ENCODE measurements around the gene NACA2. TPM values are rescaled to one million over a fixed set of nuclear protein-coding genes. Genes with fewer than 3 reads are reported as not detected.

Gene NACA2
- total RNA-seq (not detected), polyA plus RNA-seq (ENCODE audit: insufficient read length in 6 of 6) (1 to 10 TPM; 1.5 to 6.4 (median 2.3) TPM)
- long read RNA-seq, donor 1: 0 reads
- long read RNA-seq, donor 2, partial matches to known transcripts: 0 of 4 reads
- long read RNA-seq, donor 2, other reads (novel, unspliced or antisense): 0 of 4 reads
- long read RNA-seq, donor 3, partial matches to known transcripts: 0 of 1 reads
- long read RNA-seq, donor 3, other reads (novel, unspliced or antisense): 0 of 1 reads
- long read RNA-seq, donor 4: 0 reads
- long read RNA-seq, donor 5, partial matches to known transcripts: 0 of 1 reads
- long read RNA-seq, donor 5, other reads (novel, unspliced or antisense): 0 of 1 reads
- long read RNA-seq, donor 6, partial matches to known transcripts: 0 of 1 reads
- long read RNA-seq, donor 6, other reads (novel, unspliced or antisense): 0 of 1 reads
- long read RNA-seq, donor 7: 0 reads
- long read RNA-seq, donor 8: 0 reads
- long read RNA-seq, donor 9: 0 reads
- long read RNA-seq, donor 10: 0 reads
- long read RNA-seq, donor 11: 0 reads
- long read RNA-seq, donor 12: 0 reads

DNA sequence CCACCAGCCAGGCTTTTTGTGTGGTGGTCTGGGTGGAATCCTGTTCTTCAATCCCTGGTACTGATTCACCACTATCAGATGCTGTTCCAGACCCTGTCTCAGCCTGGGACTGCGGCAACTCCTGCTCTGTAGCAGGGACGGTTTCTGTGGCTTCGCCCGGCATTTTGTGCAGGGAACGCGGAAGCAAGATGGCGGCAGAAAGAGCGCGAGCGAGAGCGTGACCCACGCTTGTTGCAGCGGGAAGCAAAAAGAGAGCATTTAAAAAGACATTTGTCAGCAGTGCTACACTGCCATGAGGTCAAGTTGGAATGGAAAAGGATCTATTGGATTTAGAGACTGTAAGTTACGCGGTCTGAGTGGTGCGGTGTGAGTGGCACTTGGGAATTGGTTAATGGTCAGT lies at the start of gene NACA2:
Gene NACA2 (minus strand): TSS at position 202 of the 400 bp plus-strand sequence. CDS start 39 bp downstream, at position 163.
- intact Hi-C loops (cut with DNase I): no loop called here
- Histone ChIP-seq H3K9me3 (no peaks in the 10 kb centered on the region), H3K36me3 (no peaks in the 10 kb centered on the region), H3K27ac (no peak within 1 kb of the TSS), H3K27me3 (peaks cover 3 to 17% of the 10 kb centered on the region in 2 donors), H3K4me1 (no peaks in the 10 kb centered on the region), H3K4me3 (no peak within 1 kb of the TSS)
- TF ChIP-seq, protein P1, sequence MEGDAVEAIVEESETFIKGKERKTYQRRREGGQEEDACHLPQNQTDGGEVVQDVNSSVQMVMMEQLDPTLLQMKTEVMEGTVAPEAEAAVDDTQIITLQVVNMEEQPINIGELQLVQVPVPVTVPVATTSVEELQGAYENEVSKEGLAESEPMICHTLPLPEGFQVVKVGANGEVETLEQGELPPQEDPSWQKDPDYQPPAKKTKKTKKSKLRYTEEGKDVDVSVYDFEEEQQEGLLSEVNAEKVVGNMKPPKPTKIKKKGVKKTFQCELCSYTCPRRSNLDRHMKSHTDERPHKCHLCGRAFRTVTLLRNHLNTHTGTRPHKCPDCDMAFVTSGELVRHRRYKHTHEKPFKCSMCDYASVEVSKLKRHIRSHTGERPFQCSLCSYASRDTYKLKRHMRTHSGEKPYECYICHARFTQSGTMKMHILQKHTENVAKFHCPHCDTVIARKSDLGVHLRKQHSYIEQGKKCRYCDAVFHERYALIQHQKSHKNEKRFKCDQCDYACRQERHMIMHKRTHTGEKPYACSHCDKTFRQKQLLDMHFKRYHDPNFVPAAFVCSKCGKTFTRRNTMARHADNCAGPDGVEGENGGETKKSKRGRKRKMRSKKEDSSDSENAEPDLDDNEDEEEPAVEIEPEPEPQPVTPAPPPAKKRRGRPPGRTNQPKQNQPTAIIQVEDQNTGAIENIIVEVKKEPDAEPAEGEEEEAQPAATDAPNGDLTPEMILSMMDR (IDR thresholded peaks at IDR 0.05): no peak
- no peak for DNase-seq
- no peak for ATAC-seq

DNA sequence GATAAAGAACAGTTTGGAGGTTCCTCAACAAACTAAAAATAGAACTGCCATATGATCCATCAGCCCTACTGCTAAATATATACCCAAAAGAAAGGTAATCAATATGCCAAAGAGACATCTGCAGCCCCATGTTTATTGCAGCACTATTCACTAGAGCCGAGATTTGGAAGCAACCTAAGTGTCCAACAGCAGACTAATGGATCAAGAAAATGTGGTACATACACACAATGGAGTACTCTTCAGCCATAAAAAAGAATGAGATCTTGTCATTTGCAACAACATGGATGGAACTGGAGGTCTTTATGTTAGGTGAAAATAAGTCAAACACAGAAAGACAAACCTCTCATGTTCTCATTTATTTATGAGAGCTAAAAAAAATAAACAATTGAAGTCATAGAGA lies 48.8 kb upstream of the NACA2 start:
- intact Hi-C loops (cut with DNase I): no loop called here
- TF ChIP-seq, protein P1 (IDR thresholded peaks at IDR 0.05): no peak
- Histone ChIP-seq H3K9me3 (no peaks in the 10 kb centered on the region), H3K4me3 (no peak overlapping the region), H3K27me3 (no peaks in the 10 kb centered on the region), H3K27ac (no peak overlapping the region), H3K4me1 (no peaks in the 10 kb centered on the region), H3K36me3 (no peaks in the 10 kb centered on the region)
- ATAC-seq (no peak), DNase-seq (no peak)

DNA sequence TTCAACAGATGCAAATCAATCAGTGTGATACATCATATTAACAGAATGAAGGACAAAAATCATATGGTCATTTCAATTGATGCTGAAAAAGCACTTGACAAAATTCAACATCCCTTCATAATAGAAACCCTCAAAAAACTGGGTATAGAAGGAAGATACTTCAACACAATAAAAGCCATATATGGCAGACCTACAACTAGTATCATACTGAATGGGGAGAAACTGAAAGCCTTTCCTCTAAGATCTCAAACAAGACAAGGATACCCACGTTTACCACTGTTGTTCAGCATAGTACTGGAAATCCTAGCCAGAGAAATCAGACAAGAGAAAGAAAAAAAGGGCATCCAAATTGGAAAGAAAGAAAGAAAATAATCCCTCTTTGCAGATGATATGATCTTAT lies 47.1 kb upstream of the NACA2 start:
- TF ChIP-seq, protein P1 (IDR thresholded peaks at IDR 0.05): no peak
- Histone ChIP-seq H3K4me1 (no peaks in the 10 kb centered on the region), H3K9me3 (no peaks in the 10 kb centered on the region), H3K36me3 (no peaks in the 10 kb centered on the region), H3K27me3 (no peaks in the 10 kb centered on the region), H3K4me3 (no peak overlapping the region), H3K27ac (no peak overlapping the region)
- intact Hi-C loops (cut with DNase I): no loop called here
- no peak for DNase-seq
- ATAC-seq: no peak

DNA sequence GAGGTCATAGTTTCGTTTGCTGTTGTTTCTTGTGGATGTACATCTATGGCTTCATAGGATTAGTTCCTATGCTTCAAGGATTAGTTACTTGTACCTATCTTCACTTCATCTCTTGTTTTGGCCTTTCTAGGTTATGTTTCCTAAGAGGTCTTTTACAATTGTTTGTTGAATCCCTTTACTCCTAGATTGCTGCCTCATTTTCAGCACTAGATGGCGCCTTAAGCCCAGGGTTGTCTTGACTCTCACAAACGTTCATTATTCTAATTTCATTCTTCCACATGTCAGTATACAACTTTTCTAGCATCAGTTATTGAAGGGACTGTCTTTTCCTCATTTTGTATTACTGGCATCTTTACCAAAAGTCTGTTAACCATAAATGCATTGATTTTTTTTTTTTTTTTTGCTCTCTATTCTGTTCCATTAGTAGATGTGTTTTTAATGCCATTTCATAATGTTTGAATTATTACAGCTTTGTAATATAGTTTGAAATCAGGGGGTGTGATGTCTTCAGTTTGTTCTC lies 45.0 kb upstream of the NACA2 start:
- DNase-seq: peak in 1 of 4 donors; percentile 41
- ATAC-seq: peak; percentile 77
- Histone ChIP-seq H3K36me3 (no peaks in the 10 kb centered on the region), H3K4me1 (no peaks in the 10 kb centered on the region), H3K27me3 (no peaks in the 10 kb centered on the region), H3K9me3 (no peaks in the 10 kb centered on the region), H3K27ac (no peak overlapping the region), H3K4me3 (no peak overlapping the region)
- intact Hi-C loops (cut with DNase I): no loop called here
- TF ChIP-seq, protein P1 (IDR thresholded peaks at IDR 0.05): peak; percentile 53 to 54

DNA sequence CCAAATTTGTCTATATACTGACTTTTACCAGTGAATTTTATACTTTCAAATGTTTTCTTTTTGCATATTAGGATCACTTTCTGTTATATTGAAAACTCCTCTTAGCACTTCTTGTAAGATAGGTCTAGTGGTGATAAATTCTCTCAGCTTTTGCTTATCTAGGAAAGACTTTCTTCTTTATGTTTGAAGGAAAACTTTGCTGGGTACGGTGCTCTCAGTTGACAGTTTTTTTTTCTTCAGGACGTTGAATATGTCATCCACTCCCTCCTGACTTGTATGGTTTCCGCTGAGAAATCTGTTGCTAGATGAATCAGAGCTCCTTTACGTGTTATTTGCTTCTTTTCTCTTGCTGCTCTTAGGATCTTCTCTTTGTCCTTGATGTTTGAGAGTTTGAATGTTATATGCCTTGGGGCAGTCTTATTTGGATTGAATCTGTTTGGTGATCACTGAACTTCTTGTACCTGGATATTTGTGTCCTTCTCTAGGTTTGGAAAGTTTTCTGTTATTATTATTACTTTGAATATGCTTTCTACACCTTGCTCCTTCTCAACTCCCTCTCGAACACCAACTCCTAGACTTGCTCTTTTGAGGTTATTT lies 44.0 kb upstream of the NACA2 start:
- TF ChIP-seq, protein P1 (IDR thresholded peaks at IDR 0.05): no peak
- H3K4me3 ChIP-seq: no peak overlapping the region
- H3K36me3 ChIP-seq: no peaks in the 10 kb centered on the region
- intact Hi-C loops (cut with DNase I): loop anchor here in 1 of 2 donors (5.0 kb wide), 1 partner anchor 202 kb away; no protein-coding TSS in a partner anchor
- H3K4me1 ChIP-seq: no peaks in the 10 kb centered on the region
- ATAC-seq (no peak), DNase-seq (no peak)
- no peaks in the 10 kb centered on the region for H3K27me3 ChIP-seq
- no peak overlapping the region for H3K27ac ChIP-seq
- H3K9me3 ChIP-seq: no peaks in the 10 kb centered on the region

Measured in left lung (tissue), 14 donors.